Loucy (cell line): ENCODE measurements around the gene PRC1.
A peak's percentile ranks its signal among the peaks of the same experiment; 100 is the strongest.
"Not testable (repeated sequence)": the region's sequence is repeated elsewhere in the genome, so short reads cannot be mapped to it uniquely, and the experiment has no call there.

ENCODE experiments used
- H2AFZ ChIP-seq: fragments of 200-600 bp; sonication (generic); 2 replicates; pipeline ENCODE4 v1.6.0; 2016; ENCODE audit warnings: antibody characterized with exemption, mild to moderate bottlenecking, low read length, moderate library complexity
- H3F3A ChIP-seq: fragments of 200-600 bp; 2 replicates; pipeline ENCODE4 v1.6.0; 2016; ENCODE audit warnings: antibody characterized with exemption, low read depth, mild to moderate bottlenecking
- H3K27me3 ChIP-seq: fragments of 200-600 bp; sonication (generic); 2 replicates; pipeline ENCODE4 v1.6.1; 2014; ENCODE audit warnings: low read length, mild to moderate bottlenecking; ENCODE audit not compliant: insufficient read depth, poor library complexity, severe bottlenecking
- H3K36me3 ChIP-seq: fragments of 200-600 bp; sonication (generic); 2 replicates; pipeline ENCODE4 v1.6.1; 2016; ENCODE audit warnings: low read length; ENCODE audit not compliant: insufficient read depth
- H3K4me1 ChIP-seq: fragments of 200-600 bp; sonication (generic); 2 replicates; pipeline ENCODE4 v1.5.1; 2014; ENCODE audit warnings: low read length, mild to moderate bottlenecking; ENCODE audit not compliant: insufficient read depth, poor library complexity, severe bottlenecking
- H3K4me2 ChIP-seq: fragments of 200-600 bp; sonication (generic); 2 replicates; pipeline ENCODE4 v1.6.0; 2014; ENCODE audit warnings: antibody characterized with exemption, low read length, low read depth, mild to moderate bottlenecking; ENCODE audit not compliant: poor library complexity, severe bottlenecking
- H3K4me3 ChIP-seq: fragments of 200-600 bp; sonication (generic); 2 replicates; pipeline ENCODE4 v1.5.1; 2014; ENCODE audit warnings: low read length, mild to moderate bottlenecking, mixed read lengths; ENCODE audit not compliant: poor library complexity, severe bottlenecking
- H3K79me2 ChIP-seq: fragments of 200-600 bp; sonication (generic); 2 replicates; pipeline ENCODE4 v1.6.1; 2014; ENCODE audit warnings: low read length; ENCODE audit not compliant: insufficient read depth
- H3K9ac ChIP-seq: fragments of 200-600 bp; sonication (generic); 2 replicates; pipeline ENCODE4 v1.6.0; 2014; ENCODE audit warnings: mild to moderate bottlenecking, low read depth, low read length, moderate library complexity; ENCODE audit not compliant: poor library complexity, severe bottlenecking
- H3K9me2 ChIP-seq: fragments of 200-600 bp; sonication (generic); replicated peaks from 2 replicates; pipeline ENCODE4 v1.6.1; 2016; ENCODE audit warnings: low read depth, low read length, mixed read lengths
- H3K9me3 ChIP-seq: fragments of 200-600 bp; sonication (generic); 2 replicates; pipeline ENCODE4 v1.6.1; 2014; ENCODE audit warnings: mild to moderate bottlenecking, antibody characterized with exemption, low read length, low read depth; ENCODE audit not compliant: insufficient read depth
- H4K20me1 ChIP-seq: fragments of 200-600 bp; sonication (generic); 2 replicates; pipeline ENCODE4 v1.6.0; 2014; ENCODE audit warnings: antibody characterized with exemption, low read length, mild to moderate bottlenecking; ENCODE audit not compliant: insufficient read depth, poor library complexity, severe bottlenecking
- EZH2phosphoT487 ChIP-seq: fragments of 200-600 bp; IDR thresholded peaks from 2 replicates; pipeline ENCODE4 v1.6.1; 2018; ENCODE audit warnings: antibody characterized with exemption, mild to moderate bottlenecking, moderate library complexity, borderline replicate concordance
- TF ChIP-seq, protein P1 (sequence below): fragments of 200-600 bp; sonication (generic); conservative IDR thresholded peaks from 2 replicates; pipeline ENCODE4 v1.5.1; 2014; ENCODE audit warnings: mild to moderate bottlenecking, antibody characterized with exemption, low read length

Gene PRC1

DNA sequence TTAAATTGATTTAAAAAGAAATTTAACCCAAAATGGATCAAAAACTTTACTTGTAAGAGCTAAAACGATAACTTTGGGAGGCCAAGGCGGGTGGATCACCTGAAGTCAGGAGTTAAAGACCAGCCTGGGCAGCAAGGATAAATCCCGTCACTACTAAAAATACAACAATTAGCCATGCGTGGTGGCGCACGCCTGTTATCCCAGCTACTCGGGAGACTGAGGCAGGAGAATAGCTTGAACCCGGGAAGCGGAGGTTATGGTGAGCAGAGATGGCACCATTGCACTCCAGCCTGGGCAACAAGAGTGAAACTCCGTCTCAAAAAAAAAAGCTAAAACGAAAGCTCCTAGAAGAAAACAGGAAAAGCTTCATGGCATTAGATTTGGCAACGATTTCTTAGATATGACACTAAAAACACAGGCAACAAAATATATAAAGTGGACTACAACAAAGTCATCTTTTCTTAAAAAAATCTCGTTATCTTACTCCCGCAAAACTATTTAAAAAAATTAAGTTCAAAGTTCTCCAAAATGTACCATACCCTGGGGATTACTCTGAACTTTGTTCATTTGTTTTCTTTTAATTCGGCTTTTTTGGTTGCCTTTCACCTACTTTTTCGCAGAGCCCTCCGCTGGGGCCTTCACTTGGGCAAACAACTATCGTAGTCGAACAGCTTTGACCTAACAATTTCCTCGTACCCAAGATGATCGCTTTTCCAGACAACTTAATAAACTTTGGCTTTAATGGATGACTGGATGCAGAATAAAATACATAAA lies 64.9 kb downstream of the PRC1 start:
- Histone ChIP-seq H2AFZ (peak overlapping the region; percentile 88), H3K9ac (peak overlapping the region; percentile 82), H3K9me2 (no peaks in the 10 kb centered on the region), H3K36me3 (no peaks in the 10 kb centered on the region), H4K20me1 (no peaks in the 10 kb centered on the region), H3K27me3 (no peaks in the 10 kb centered on the region), H3K4me2 (peak overlapping the region; percentile 85), H3K4me3 (peak overlapping the region; percentile 85), H3K9me3 (no peaks in the 10 kb centered on the region), H3K4me1 (peaks cover 26% of the 10 kb centered on the region), H3K79me2 (peaks cover 19% of the 10 kb centered on the region; the same call in 1 of the 2 replicates), H3F3A (0 out of 2 replicates have a peak, but pooled peaks cover 5% of the 10 kb centered on the region)
- TF ChIP-seq, protein P1, sequence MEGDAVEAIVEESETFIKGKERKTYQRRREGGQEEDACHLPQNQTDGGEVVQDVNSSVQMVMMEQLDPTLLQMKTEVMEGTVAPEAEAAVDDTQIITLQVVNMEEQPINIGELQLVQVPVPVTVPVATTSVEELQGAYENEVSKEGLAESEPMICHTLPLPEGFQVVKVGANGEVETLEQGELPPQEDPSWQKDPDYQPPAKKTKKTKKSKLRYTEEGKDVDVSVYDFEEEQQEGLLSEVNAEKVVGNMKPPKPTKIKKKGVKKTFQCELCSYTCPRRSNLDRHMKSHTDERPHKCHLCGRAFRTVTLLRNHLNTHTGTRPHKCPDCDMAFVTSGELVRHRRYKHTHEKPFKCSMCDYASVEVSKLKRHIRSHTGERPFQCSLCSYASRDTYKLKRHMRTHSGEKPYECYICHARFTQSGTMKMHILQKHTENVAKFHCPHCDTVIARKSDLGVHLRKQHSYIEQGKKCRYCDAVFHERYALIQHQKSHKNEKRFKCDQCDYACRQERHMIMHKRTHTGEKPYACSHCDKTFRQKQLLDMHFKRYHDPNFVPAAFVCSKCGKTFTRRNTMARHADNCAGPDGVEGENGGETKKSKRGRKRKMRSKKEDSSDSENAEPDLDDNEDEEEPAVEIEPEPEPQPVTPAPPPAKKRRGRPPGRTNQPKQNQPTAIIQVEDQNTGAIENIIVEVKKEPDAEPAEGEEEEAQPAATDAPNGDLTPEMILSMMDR = no peak
- no peak for TF ChIP-seq EZH2phosphoT487

DNA sequence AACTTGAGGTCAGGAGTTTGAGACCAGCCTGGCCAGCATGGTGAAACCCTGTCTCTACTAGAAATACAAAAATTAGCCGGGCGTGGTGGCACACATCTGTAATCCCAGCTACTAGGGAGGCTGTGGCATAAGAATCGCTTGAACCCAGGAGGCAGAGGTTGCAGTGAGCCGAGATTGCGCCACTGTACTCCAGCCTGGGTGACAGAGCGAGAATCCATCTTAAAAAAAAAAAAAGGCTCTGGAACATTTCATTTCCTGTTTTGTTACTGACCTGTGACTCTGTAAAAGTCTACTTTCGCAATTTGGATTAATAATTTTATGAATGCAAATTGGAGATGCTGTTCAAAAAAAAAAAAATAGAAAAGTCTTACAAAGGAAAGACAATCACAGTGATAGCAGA lies 66.2 kb downstream of the PRC1 start:
- H3F3A ChIP-seq, H2AFZ ChIP-seq, H3K27me3 ChIP-seq, H3K36me3 ChIP-seq, H3K4me3 ChIP-seq, H3K9ac ChIP-seq, H3K9me3 ChIP-seq, H3K9me2 ChIP-seq, H4K20me1 ChIP-seq, H3K4me2 ChIP-seq: not testable (repeated sequence)
- Histone ChIP-seq H3K4me1 (peaks cover 21% of the 10 kb centered on the region), H3K79me2 (peaks cover 19% of the 10 kb centered on the region; the same call in 1 of the 2 replicates)

DNA sequence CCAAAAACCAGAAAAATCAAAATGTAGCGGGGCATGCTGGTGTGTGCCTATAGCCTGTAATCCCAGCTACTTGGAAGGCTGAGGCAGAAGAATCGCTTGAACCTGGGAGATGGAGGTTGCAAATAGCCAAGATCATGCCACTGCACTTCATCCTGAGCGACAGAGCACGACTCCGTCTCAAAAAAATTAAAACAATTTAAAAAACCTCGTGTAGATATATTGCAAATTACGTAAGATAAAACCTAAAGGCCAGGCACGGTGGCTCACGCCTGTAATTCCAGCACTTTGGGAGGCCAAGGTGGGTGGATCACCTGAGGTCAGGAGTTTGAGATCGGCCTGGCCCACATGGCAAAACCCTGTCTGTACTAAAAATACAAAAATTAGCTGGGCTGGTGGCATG lies 67.6 kb downstream of the PRC1 start:
- not testable (repeated sequence) for H3K4me3 ChIP-seq, H3K4me2 ChIP-seq, H4K20me1 ChIP-seq

DNA sequence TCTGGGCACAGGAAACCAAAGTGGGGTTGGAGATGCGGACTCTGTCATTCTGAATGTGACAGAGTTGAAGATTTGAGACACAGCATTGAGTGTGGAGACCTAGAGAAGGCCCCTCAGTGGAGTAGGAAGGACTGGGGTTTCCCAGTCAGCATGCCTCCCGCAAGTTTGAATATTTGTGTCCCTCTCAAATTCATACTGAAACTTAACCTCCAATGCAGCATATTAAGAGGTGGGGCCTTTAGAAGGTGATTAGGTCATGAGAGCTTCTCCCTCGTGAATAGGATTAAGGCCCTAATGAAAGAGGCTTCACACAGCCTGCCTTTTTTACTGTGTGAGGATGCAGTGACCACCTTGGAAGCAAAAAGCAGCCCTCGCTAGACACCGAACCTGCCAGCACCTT lies 70.0 kb downstream of the PRC1 start:
- no peaks in the 10 kb centered on the region for H3K9me3 ChIP-seq
- H3F3A ChIP-seq = no peaks in the 10 kb centered on the region
- peaks cover 8% of the 10 kb centered on the region; the same call in 1 of the 2 replicates for H3K79me2 ChIP-seq
- H3K36me3 ChIP-seq = no peaks in the 10 kb centered on the region; the same call in 1 of the 2 replicates
- peaks cover 3% of the 10 kb centered on the region for H3K4me1 ChIP-seq
- TF ChIP-seq EZH2phosphoT487 = no peak
- TF ChIP-seq, protein P1 = no peak
- no peak overlapping the region for H3K4me3 ChIP-seq
- H4K20me1 ChIP-seq = no peaks in the 10 kb centered on the region
- no peak overlapping the region for H2AFZ ChIP-seq
- no peak overlapping the region for H3K9ac ChIP-seq
- no peaks in the 10 kb centered on the region for H3K27me3 ChIP-seq
- H3K4me2 ChIP-seq = no peak overlapping the region
- H3K9me2 ChIP-seq = no peaks in the 10 kb centered on the region

More for the DNA sequence above, 67.6 kb downstream of the PRC1 start:
- H3K27me3 ChIP-seq, H3K36me3 ChIP-seq, H3K9me3 ChIP-seq, H3K9ac ChIP-seq, H2AFZ ChIP-seq, H3K9me2 ChIP-seq, H3F3A ChIP-seq: not testable (repeated sequence)
- peaks cover 18% of the 10 kb centered on the region for H3K4me1 ChIP-seq
- H3K79me2 ChIP-seq = peaks cover 19% of the 10 kb centered on the region; the same call in 1 of the 2 replicates

DNA sequence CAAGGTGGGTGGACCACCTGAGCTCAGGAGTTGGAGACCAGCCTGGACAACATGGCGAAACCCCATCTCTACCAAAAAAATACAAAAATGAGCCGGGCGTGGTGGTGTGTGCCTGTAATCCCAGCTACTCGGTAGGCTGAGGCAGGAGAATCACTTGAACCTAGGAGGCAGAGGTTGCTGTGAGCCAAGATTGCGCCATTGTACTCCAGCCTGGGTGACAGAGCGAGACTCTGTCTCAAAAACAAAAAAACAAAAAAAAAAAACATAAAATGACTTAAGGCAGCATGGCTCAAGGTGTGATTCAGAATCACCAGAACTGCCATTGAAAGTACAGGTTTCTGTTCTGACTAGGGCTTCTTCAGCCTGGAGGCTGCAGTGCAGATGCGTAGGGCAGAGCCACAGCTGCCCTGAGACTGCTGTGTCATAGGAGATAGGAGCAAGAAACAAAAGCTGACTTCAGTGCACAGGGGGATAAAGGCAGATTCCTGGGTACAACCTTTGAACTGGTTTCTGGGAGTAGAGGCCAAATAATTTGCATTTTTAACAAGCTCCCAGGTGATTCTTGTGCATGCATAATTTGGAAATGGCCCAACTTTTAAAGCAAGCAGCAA lies 71.5 kb downstream of the PRC1 start:
- not testable (repeated sequence) for H3K4me2 ChIP-seq, H3F3A ChIP-seq, H2AFZ ChIP-seq, H3K9me2 ChIP-seq, H3K9ac ChIP-seq, H3K36me3 ChIP-seq, H3K27me3 ChIP-seq, H4K20me1 ChIP-seq, H3K9me3 ChIP-seq, H3K79me2 ChIP-seq, H3K4me3 ChIP-seq, H3K4me1 ChIP-seq
